Karpas-422 (cell line): ENCODE results near the gene CTNNA2. TPM values are rescaled to one million over a fixed set of nuclear protein-coding genes. Genes with fewer than 3 reads are reported as not detected.
A peak's percentile ranks its signal among the peaks of the same experiment; 100 is the strongest.

ENCODE experiments used
- DNase-seq: peaks from one replicate; pipeline ENCODE4 v3.0.0-alpha.2; 2015
- H2AFZ ChIP-seq: fragments of 200-600 bp; sonication (generic); 2 replicates; pipeline ENCODE4 v1.6.1; 2014; ENCODE audit warnings: antibody characterized with exemption, low read length, mixed read lengths
- H3K27ac ChIP-seq: fragments of 200-600 bp; sonication (generic); 2 replicates; pipeline ENCODE4 v1.5.1; 2014; ENCODE audit warnings: mild to moderate bottlenecking, low read length, moderate library complexity
- H3K27me3 ChIP-seq: fragments of 200-600 bp; sonication (generic); 2 replicates; pipeline ENCODE4 v1.6.1; 2014; ENCODE audit warnings: low read length, mixed read lengths
- H3K36me3 ChIP-seq: fragments of 200-600 bp; sonication (generic); 2 replicates; pipeline ENCODE4 v1.6.1; 2014; ENCODE audit warnings: low read length, mixed read lengths; ENCODE audit not compliant: insufficient read depth
- H3K4me1 ChIP-seq: fragments of 200-600 bp; sonication (generic); 2 replicates; pipeline ENCODE4 v1.6.1; 2014; ENCODE audit warnings: mild to moderate bottlenecking, low read length, mixed read lengths
- H3K4me2 ChIP-seq: fragments of 200-600 bp; sonication (generic); 2 replicates; pipeline ENCODE4 v1.6.1; 2014; ENCODE audit warnings: low read length, low read depth, mild to moderate bottlenecking; ENCODE audit not compliant: poor library complexity, severe bottlenecking
- H3K4me3 ChIP-seq: fragments of 200-600 bp; sonication (generic); 2 replicates; pipeline ENCODE4 v1.5.1; 2014; ENCODE audit warnings: mild to moderate bottlenecking, antibody characterized with exemption, low read length, mixed read lengths
- H3K79me2 ChIP-seq: fragments of 200-600 bp; sonication (generic); 2 replicates; pipeline ENCODE4 v1.6.1; 2014; ENCODE audit warnings: mild to moderate bottlenecking, low read length, mixed read lengths
- H3K9ac ChIP-seq: fragments of 200-600 bp; sonication (generic); 2 replicates; pipeline ENCODE4 v1.6.0; 2014; ENCODE audit warnings: low read length
- H3K9me2 ChIP-seq: fragments of 200-600 bp; sonication (generic), shearing (Covaris generic); replicated peaks from 2 replicates; pipeline ENCODE4 v1.6.0; 2014; ENCODE audit warnings: mild to moderate bottlenecking, low read length, moderate library complexity; ENCODE audit not compliant: insufficient read depth
- H3K9me3 ChIP-seq: fragments of 300-700, 200-600 bp; sonication (generic); 2 replicates; pipeline ENCODE4 v1.6.1; 2014; ENCODE audit warnings: low read length, mixed read lengths
- H4K20me1 ChIP-seq: fragments of 200-600 bp; sonication (generic); 2 replicates; pipeline ENCODE4 v1.6.1; 2014; ENCODE audit warnings: mild to moderate bottlenecking, antibody characterized with exemption, low read length, low read depth; ENCODE audit not compliant: insufficient read depth
- total RNA-seq: library from RNA; depleted of rRNA; stranded (reverse); fragments of >200 nt; shearing (Covaris generic); gene quantifications from 2 replicates; pipeline ENCODE4 v1.2.3, GENCODE V29; 2014; ENCODE audit warnings: low replicate concordance

The CTNNA2 gene
- total RNA-seq, 1 experiment from 2014 or later, result not detected

DNA sequence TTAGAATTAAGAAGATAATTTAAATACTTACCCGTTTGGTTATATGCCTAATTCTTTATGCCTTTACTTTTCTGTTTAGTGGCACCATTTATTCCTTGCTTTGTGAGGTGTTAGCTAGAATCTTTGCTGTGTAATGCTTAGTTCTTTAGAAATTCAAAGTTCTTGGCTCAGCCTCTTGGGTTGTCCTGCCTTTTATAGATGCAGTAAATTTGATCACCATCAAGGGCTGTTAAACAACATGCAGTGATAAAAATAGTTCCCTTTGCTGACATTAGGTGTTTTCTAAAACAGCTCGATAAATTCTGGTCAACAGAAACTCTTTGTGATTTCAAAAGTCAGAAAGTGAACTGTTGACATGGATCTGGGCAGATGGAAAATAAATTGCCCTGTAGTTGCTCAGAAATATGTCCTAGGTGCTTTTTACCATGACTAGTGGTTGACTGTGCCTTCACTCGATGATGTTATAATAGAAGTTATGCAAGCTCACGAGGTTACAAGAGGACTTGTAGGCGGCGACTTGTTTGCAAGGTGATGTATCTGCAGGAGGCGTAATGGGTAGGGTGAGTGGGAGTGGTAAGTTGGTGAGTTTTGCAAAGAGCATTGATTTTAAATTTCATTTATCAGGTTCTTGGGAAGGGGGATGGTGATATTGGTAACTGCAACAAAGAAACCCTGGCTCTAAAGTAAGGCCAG lies 739.6 kb downstream of the CTNNA2 start:
- Histone ChIP-seq H3K9me3 (no peaks in the 10 kb centered on the region), H3K27me3 (no peaks in the 10 kb centered on the region), H3K9ac (no peak overlapping the region), H4K20me1 (no peaks in the 10 kb centered on the region), H3K4me3 (no peak overlapping the region), H2AFZ (no peak overlapping the region), H3K9me2 (no peaks in the 10 kb centered on the region), H3K27ac (no peak overlapping the region), H3K36me3 (no peaks in the 10 kb centered on the region), H3K4me1 (peaks cover 52% of the 10 kb centered on the region), H3K79me2 (no peaks in the 10 kb centered on the region), H3K4me2 (no peak overlapping the region)
- no peak for DNase-seq

DNA sequence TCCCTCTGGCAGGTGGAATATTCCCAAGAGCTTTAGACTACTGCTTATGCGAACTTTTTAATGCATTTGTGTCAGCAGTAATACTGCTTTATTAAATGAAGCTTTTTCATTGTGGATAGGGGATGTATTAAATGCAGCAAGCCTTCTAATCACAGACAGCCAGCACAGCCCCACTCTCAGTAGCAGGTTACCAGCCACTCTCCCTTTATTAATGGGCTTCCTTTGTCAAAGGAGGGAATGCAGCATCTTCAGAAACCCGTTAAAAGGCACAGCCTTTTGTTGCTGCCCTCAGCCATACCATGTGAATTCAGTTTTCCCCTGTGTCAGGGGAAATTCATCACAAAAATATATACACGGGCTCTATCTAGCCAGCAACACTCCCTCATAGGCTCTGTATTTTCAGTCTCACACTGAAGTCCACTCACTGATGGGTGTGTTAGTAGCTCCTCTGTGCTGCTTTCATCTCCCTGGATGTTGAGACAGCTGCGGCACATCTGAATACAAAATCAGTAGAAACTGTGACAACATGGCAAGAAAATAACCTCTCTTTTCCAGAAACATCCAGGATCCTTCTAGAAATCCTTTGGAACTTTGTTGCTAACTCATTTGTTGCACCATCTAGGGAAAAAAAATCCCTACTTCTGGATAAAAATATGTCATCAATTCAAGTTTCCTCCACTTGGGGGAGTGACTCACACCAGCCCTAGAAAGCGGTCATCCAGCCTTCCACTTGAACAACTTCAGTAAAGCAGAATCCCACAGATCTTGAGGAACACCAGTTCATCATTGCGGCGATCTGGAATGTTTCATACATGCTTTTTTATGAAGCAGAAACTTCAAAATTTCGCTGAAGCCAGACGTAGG lies 743.3 kb downstream of the CTNNA2 start:
- H3K79me2 ChIP-seq, result no peaks in the 10 kb centered on the region

DNA sequence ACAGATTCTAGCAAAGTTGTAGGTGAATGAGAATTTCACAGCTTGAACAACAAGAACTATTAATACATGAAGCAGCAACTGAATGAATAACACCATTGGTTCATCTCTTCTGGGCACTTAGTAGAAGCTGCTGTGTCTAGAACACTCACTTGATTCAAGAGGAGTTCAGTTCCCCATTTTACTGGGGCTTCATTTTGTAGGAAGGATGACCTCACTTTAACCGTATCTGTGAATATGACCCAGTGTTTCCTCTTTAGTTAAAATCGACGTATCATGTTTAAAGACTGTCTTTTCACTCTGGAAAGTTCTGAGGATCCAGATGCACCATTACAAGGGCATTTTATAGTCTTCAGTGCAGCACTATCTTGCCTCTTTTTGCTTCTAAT lies 743.9 kb downstream of the CTNNA2 start:
- Histone ChIP-seq H4K20me1 (no peaks in the 10 kb centered on the region), H3K9me2 (no peaks in the 10 kb centered on the region), H3K27ac (no peak overlapping the region), H3K4me1 (peaks cover 32% of the 10 kb centered on the region), H2AFZ (peak overlapping the region; percentile 58; the same call in 1 of the 2 replicates), H3K9ac (no peak overlapping the region), H3K4me3 (no peak overlapping the region), H3K36me3 (no peaks in the 10 kb centered on the region), H3K4me2 (peak overlapping the region; percentile 26), H3K9me3 (no peaks in the 10 kb centered on the region), H3K79me2 (no peaks in the 10 kb centered on the region), H3K27me3 (0 out of 2 replicates have a peak, but pooled peaks cover 3% of the 10 kb centered on the region)
- peak; percentile 65 for DNase-seq

More for the DNA sequence above, 743.3 kb downstream of the CTNNA2 start:
- DNase-seq, result peak; percentile 57
- no peaks in the 10 kb centered on the region for H3K27me3 ChIP-seq
- H3K4me2 ChIP-seq, result peak overlapping the region; percentile 26
- peak overlapping the region; percentile 58 for H2AFZ ChIP-seq
- peaks cover 32% of the 10 kb centered on the region for H3K4me1 ChIP-seq
- no peak overlapping the region for H3K9ac ChIP-seq
- no peak overlapping the region for H3K27ac ChIP-seq
- H3K4me3 ChIP-seq, result no peak overlapping the region
- no peaks in the 10 kb centered on the region for H4K20me1 ChIP-seq
- H3K9me3 ChIP-seq, result no peaks in the 10 kb centered on the region
- H3K9me2 ChIP-seq, result no peaks in the 10 kb centered on the region
- no peaks in the 10 kb centered on the region for H3K36me3 ChIP-seq

DNA sequence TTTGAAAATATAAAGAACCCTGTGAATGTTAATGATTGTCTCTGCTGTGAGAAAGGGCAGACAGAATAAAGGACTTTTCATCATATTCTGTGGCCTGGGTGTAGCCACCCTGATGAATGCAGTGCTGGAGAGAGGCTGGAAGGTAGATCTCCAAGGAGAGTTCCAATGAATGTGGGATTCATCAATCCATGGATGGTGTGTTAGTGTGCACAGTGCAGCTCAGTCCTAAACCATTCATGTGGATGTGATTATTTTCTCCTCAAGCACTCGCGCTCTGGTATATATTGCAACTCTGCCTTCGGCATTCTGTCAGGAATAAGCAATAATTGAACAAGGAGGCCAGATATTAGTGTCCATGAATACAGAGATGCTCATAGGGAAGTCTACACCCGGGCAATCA lies 744.6 kb downstream of the CTNNA2 start:
- no peaks in the 10 kb centered on the region for H3K36me3 ChIP-seq
- no peak overlapping the region for H3K4me3 ChIP-seq
- H3K79me2 ChIP-seq, result no peaks in the 10 kb centered on the region
- H3K9me2 ChIP-seq, result no peaks in the 10 kb centered on the region
- H4K20me1 ChIP-seq, result no peaks in the 10 kb centered on the region
- 0 out of 2 replicates have a peak, but pooled peaks cover 3% of the 10 kb centered on the region for H3K27me3 ChIP-seq
- no peak overlapping the region for H3K9ac ChIP-seq
- no peak overlapping the region for H3K4me2 ChIP-seq
- no peak overlapping the region for H3K27ac ChIP-seq
- H3K9me3 ChIP-seq, result no peaks in the 10 kb centered on the region
- DNase-seq, result no peak
- H2AFZ ChIP-seq, result no peak overlapping the region
- peaks cover 29% of the 10 kb centered on the region for H3K4me1 ChIP-seq

DNA sequence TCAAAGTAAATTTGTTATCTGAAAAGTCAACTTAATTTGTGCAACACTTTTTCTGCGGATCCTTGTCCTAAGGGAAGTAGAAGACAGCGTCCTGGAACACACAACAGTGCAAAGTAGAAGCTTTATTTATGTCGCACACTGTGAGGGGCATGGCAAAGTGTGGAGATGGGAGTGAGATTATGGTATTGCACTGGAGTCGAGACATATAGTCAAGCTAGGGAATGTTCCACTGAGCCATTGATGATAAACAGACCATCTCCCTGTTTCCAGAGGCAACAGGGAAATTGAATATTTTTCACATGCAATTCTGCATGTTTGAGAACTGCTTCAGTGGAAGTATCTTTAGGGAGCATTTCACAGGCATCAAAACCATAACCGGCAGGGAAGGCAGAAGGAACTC lies 745.5 kb downstream of the CTNNA2 start:
- Histone ChIP-seq H3K9me3 (no peaks in the 10 kb centered on the region), H3K27ac (no peak overlapping the region), H3K4me2 (no peak overlapping the region), H3K9me2 (no peaks in the 10 kb centered on the region), H3K9ac (no peak overlapping the region), H3K36me3 (no peaks in the 10 kb centered on the region), H3K79me2 (no peaks in the 10 kb centered on the region), H3K27me3 (0 out of 2 replicates have a peak, but pooled peaks cover 3% of the 10 kb centered on the region), H3K4me1 (peaks cover 27% of the 10 kb centered on the region), H4K20me1 (no peaks in the 10 kb centered on the region), H3K4me3 (no peak overlapping the region), H2AFZ (no peak overlapping the region)
- DNase-seq, result no peak

DNA sequence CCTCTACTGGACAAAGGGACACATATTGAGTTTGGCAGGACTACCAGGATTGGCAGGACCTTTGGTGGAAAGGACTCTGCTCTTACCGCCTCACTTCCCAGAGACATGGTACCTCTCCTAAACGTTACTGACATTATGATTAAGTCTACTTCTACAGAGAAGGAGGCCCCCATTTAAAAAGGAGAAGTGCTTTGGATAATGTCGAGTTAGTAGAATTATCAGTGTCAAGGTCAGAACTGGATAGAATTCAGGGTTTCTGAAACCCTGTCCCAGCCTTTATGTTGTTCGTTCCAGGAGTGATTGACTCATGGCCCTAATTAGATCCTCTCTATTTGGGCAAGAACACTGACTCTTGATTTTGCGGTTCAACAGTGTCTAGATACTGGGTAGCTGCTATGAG lies 745.9 kb downstream of the CTNNA2 start:
- no peaks in the 10 kb centered on the region for H3K9me3 ChIP-seq
- H3K27me3 ChIP-seq, result 0 out of 2 replicates have a peak, but pooled peaks cover 3% of the 10 kb centered on the region
- no peaks in the 10 kb centered on the region for H4K20me1 ChIP-seq
- no peaks in the 10 kb centered on the region for H3K36me3 ChIP-seq
- peaks cover 31% of the 10 kb centered on the region for H3K4me1 ChIP-seq
- H3K9me2 ChIP-seq, result no peaks in the 10 kb centered on the region
- no peaks in the 10 kb centered on the region for H3K79me2 ChIP-seq
- H3K27ac ChIP-seq, result no peak overlapping the region
- no peak overlapping the region for H2AFZ ChIP-seq
- DNase-seq, result no peak
- no peak overlapping the region for H3K4me3 ChIP-seq
- no peak overlapping the region for H3K4me2 ChIP-seq
- no peak overlapping the region for H3K9ac ChIP-seq

DNA sequence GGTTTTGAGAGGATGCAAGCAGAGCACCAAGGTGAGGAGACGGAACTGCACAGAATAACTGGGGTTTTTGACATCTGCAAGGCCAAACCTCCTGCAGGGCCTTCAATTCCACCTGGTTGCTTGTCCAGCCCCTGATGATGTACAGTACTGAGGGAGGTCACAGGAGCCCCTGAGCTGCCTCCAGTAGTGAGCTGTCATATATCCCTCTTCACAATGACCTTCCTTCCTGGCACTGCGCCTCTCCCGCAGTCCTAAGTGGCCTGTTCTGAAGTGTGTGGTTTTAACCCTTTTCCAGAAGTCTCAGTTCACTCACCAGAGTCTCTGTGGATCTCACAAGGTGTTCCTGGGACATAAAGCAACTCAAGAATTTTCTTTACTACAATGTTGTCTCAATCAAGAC lies 746.4 kb downstream of the CTNNA2 start:
- peaks cover 33% of the 10 kb centered on the region for H3K4me1 ChIP-seq
- no peaks in the 10 kb centered on the region for H3K36me3 ChIP-seq
- no peaks in the 10 kb centered on the region for H4K20me1 ChIP-seq
- H3K79me2 ChIP-seq, result no peaks in the 10 kb centered on the region
- no peak overlapping the region for H3K4me2 ChIP-seq
- H3K27ac ChIP-seq, result no peak overlapping the region
- H3K4me3 ChIP-seq, result no peak overlapping the region
- DNase-seq, result no peak
- 0 out of 2 replicates have a peak overlapping the region, but pooled peaks have one; percentile 22 for H2AFZ ChIP-seq
- H3K27me3 ChIP-seq, result 0 out of 2 replicates have a peak, but pooled peaks cover 3% of the 10 kb centered on the region
- no peak overlapping the region for H3K9ac ChIP-seq
- no peaks in the 10 kb centered on the region for H3K9me2 ChIP-seq
- H3K9me3 ChIP-seq, result no peaks in the 10 kb centered on the region

DNA sequence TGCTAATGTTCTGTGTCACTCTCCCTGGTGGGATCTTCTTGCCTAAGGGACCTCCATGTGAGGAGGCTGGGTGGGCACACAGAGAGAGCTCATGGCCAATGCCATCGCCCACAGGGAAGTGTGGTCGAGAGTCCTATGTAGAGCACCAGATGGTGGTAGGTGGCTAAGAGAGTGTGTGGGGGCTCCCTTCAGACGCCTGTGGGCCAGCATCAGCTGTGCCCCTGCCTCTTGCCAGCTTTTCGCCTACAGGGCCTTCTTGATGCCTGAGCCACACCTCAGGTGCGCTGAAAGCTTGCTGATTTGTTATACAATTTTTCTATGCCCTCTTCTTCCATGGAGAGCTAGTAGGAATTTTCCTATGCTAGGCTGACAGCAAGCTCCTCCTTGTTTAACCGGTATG lies 753.4 kb downstream of the CTNNA2 start:
- peaks cover 12% of the 10 kb centered on the region for H3K9me3 ChIP-seq
- H2AFZ ChIP-seq, result no peak overlapping the region
- H3K9ac ChIP-seq, result no peak overlapping the region
- no peaks in the 10 kb centered on the region for H3K9me2 ChIP-seq
- no peak overlapping the region for H3K4me3 ChIP-seq
- H3K4me2 ChIP-seq, result no peak overlapping the region
- no peaks in the 10 kb centered on the region; the same call in 1 of the 2 replicates for H3K36me3 ChIP-seq
- H3K4me1 ChIP-seq, result peaks cover 17% of the 10 kb centered on the region
- no peaks in the 10 kb centered on the region for H4K20me1 ChIP-seq
- H3K27me3 ChIP-seq, result peaks cover 7% of the 10 kb centered on the region; the same call in 1 of the 2 replicates
- H3K27ac ChIP-seq, result no peak overlapping the region
- DNase-seq, result no peak
- H3K79me2 ChIP-seq, result no peaks in the 10 kb centered on the region
